ENCODE data around the gene PEMT.
A peak's percentile ranks its signal among the peaks of the same experiment; 100 is the strongest.

PEMT gene

GRCh38 chr17:17566896-17567513 is 24.5 kb downstream of the PEMT start:
- ChIA-PET CTCF (interaction anchor here (0.7 to 6.7 kb wide), 11 partner anchors 10 to 212 kb away, joined by 3 to 86 read pairs (median 17); partner anchors contain the start of gene RASD1), POLR2A (interaction anchor here (2.5 kb wide), 1 partner anchor 70 kb away, joined by 15 read pairs; the partner anchor contains the start of gene RASD1)
- Histone ChIP-seq H3K27ac (ENCODE audit: extremely low read depth, low read depth, low read length) (no peak overlapping the region), H3K4me1 (ENCODE audit: control insufficient read depth, insufficient read depth, low read length) (no peaks in the 10 kb centered on the region), H3K4me3 (ENCODE audit: low read depth, low read length) (no peak overlapping the region), H3K36me3 (ENCODE audit: control insufficient read depth in 2 of 2, insufficient read depth in 1 of 2, low read length in 2 of 2) (no peaks in the 10 kb centered on the region), H3K9me3 (ENCODE audit: control insufficient read depth, insufficient read depth, low read depth, low read length) (no peaks in the 10 kb centered on the region)
- 0 out of 2 replicates have a peak, but pooled peaks have one; percentile 6 for TF ChIP-seq ZIC2 (tag by site-specific recombination; IDR thresholded peaks at IDR 0.05)
- TF ChIP-seq ZNF2 (tag by site-specific recombination; IDR thresholded peaks at IDR 0.05): no peak
- no peak for TF ChIP-seq ZNF426 (tag by site-specific recombination; IDR thresholded peaks at IDR 0.05)

- Histone ChIP-seq H3K4me1 (ENCODE audit: control insufficient read depth, insufficient read depth, low read length) (no peaks in the 10 kb centered on the region), H3K27ac (ENCODE audit: extremely low read depth, low read depth, low read length) (no peak overlapping the region), H3K4me3 (ENCODE audit: low read depth, low read length) (no peak overlapping the region), H3K36me3 (ENCODE audit: control insufficient read depth in 2 of 2, insufficient read depth in 1 of 2, low read length in 2 of 2) (no peaks in the 10 kb centered on the region), H3K9me3 (ENCODE audit: control insufficient read depth, insufficient read depth, low read depth, low read length) (no peaks in the 10 kb centered on the region)
- TF ChIP-seq ZNF785 (tag by site-specific recombination; IDR thresholded peaks at IDR 0.05): no peak
- TF ChIP-seq ZNF473 (tag by site-specific recombination; IDR thresholded peaks at IDR 0.05): no peak
- TF ChIP-seq ZNF398 (tag by site-specific recombination; IDR thresholded peaks at IDR 0.05): no peak
- no peak for TF ChIP-seq ZNF692 (tag by site-specific recombination; IDR thresholded peaks at IDR 0.05)
- no peak for TF ChIP-seq ZNF654 (tag by site-specific recombination; IDR thresholded peaks at IDR 0.05; ENCODE audit: low read depth)
- ChIA-PET POLR2A (interaction anchor here (1.3 kb wide), 1 partner anchor 69 kb away, joined by 3 read pairs; the partner anchor contains the start of gene RASD1), CTCF (interaction anchor here (0.6 to 6.7 kb wide), 4 partner anchors 11 to 417 kb away, joined by 3 to 86 read pairs (median 4); partner anchors contain the start of gene RASD1)
Observed at GRCh38 chr17:17565471-17566339, 25.8 kb downstream of the PEMT start.

GRCh38 chr17:17564896-17565295 is 26.6 kb downstream of the PEMT start:
- Histone ChIP-seq H3K9me3 (ENCODE audit: control insufficient read depth, insufficient read depth, low read depth, low read length) (no peaks in the 10 kb centered on the region), H3K4me3 (ENCODE audit: low read depth, low read length) (no peak overlapping the region), H3K27ac (ENCODE audit: extremely low read depth, low read depth, low read length) (no peak overlapping the region), H3K36me3 (ENCODE audit: control insufficient read depth in 2 of 2, insufficient read depth in 1 of 2, low read length in 2 of 2) (no peaks in the 10 kb centered on the region), H3K4me1 (ENCODE audit: control insufficient read depth, insufficient read depth, low read length) (no peaks in the 10 kb centered on the region)
- POLR2A ChIA-PET: interaction anchor here (1.3 kb wide), 1 partner anchor 68 kb away, joined by 3 read pairs; the partner anchor contains the start of gene RASD1
- CTCF ChIA-PET: interaction anchor here (0.6 to 6.7 kb wide), 4 partner anchors 11 to 416 kb away, joined by 3 to 86 read pairs (median 4); partner anchors contain the start of gene RASD1
- peak; percentile 45; the same call in 1 of the 2 replicates for TF ChIP-seq ZIC2 (tag by site-specific recombination; IDR thresholded peaks at IDR 0.05)
- no peak for TF ChIP-seq ZNF138 (tag by site-specific recombination; IDR thresholded peaks at IDR 0.05; ENCODE audit: borderline replicate concordance)
- TF ChIP-seq ZNF529 (tag by site-specific recombination; IDR thresholded peaks at IDR 0.05; ENCODE audit: insufficient replicate concordance): no peak

- H3K27ac ChIP-seq (ENCODE audit: extremely low read depth, low read depth, low read length): no peak overlapping the region
- H3K4me3 ChIP-seq (ENCODE audit: low read depth, low read length): no peak overlapping the region
- ChIA-PET CTCF (interaction anchor here (0.7 to 6.7 kb wide), 4 partner anchors 66 to 225 kb away, joined by 3 to 86 read pairs (median 5); partner anchors contain the start of gene RASD1), POLR2A (interaction anchor here (1.3 kb wide), 1 partner anchor 68 kb away, joined by 3 read pairs; the partner anchor contains the start of gene RASD1)
- no peaks in the 10 kb centered on the region for H3K9me3 ChIP-seq (ENCODE audit: control insufficient read depth, insufficient read depth, low read depth, low read length)
- H3K36me3 ChIP-seq (ENCODE audit: control insufficient read depth in 2 of 2, insufficient read depth in 1 of 2, low read length in 2 of 2): no peaks in the 10 kb centered on the region
- no peaks in the 10 kb centered on the region for H3K4me1 ChIP-seq (ENCODE audit: control insufficient read depth, insufficient read depth, low read length)
- TF ChIP-seq TRIM28 (IDR thresholded peaks at IDR 0.05; ENCODE audit: borderline replicate concordance, low read length) (no peak), SP2 (tag by site-specific recombination; IDR thresholded peaks at IDR 0.05) (no peak), ZNF518A (tag by site-specific recombination; conservative IDR thresholded peaks at IDR 0.05; ENCODE audit: low read depth) (no peak), ZNF639 (tag by site-specific recombination; IDR thresholded peaks at IDR 0.05) (no peak)
Observed at GRCh38 chr17:17564323-17564722, 27.2 kb downstream of the PEMT start.

Measured in HEK293 (cell line).